ENCODE data around the gene SHC4.

DNA sequence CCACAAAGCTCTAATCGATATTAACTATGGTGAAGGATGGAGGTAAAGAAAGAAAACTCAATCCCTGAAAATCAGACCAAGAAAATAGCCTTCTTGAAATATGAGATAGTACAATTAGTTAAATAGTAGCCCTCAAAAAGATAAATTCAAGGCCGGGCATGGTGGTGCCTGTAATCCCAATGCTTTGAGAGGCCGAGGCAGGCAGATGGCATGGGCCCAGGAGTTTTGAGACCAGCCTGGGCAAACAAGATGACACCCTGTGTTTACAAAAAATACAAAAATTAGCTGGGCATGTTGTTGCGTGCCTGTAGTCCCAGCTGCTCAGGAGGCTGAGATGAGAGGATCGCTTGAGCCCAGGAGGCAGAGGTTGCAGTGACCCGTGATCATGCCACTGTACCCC is 121.2 kb downstream of the SHC4 start:
- no peak for TF ChIP-seq POLR2AphosphoS5 (IDR thresholded peaks at IDR 0.05)
- no peak for TF ChIP-seq POLR2A (IDR thresholded peaks at IDR 0.05)
- TF ChIP-seq, protein P1, sequence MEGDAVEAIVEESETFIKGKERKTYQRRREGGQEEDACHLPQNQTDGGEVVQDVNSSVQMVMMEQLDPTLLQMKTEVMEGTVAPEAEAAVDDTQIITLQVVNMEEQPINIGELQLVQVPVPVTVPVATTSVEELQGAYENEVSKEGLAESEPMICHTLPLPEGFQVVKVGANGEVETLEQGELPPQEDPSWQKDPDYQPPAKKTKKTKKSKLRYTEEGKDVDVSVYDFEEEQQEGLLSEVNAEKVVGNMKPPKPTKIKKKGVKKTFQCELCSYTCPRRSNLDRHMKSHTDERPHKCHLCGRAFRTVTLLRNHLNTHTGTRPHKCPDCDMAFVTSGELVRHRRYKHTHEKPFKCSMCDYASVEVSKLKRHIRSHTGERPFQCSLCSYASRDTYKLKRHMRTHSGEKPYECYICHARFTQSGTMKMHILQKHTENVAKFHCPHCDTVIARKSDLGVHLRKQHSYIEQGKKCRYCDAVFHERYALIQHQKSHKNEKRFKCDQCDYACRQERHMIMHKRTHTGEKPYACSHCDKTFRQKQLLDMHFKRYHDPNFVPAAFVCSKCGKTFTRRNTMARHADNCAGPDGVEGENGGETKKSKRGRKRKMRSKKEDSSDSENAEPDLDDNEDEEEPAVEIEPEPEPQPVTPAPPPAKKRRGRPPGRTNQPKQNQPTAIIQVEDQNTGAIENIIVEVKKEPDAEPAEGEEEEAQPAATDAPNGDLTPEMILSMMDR (IDR thresholded peaks at IDR 0.05), result no peak
- no peak for TF ChIP-seq EP300 (IDR thresholded peaks at IDR 0.05)
